ENCODE measurements around the gene CARS2. TPM values are rescaled to one million over a fixed set of nuclear protein-coding genes. Genes with fewer than 3 reads are reported as not detected.
A peak's percentile ranks its signal among the peaks of the same experiment; 100 is the strongest.

CARS2 gene
- total RNA-seq, 1 donor: 161 TPM

DNA sequence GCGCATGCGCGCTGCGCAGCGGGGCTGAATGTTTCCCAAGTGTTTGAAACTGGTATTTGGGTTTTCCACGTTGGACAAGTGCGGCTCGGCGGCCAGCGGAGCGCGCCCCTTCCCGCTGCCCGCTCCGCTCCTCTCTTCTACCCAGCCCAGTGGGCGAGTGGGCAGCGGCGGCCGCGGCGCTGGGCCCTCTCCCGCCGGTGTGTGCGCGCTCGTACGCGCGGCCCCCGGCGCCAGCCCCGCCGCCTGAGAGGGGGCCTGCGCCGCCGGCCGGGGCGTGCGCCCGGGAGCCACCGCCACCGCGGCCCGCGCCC is 7.7 kb upstream of the CARS2 start, which contains the start of gene ING1:
ING1 (plus strand) TSS at position 59 of the 311 bp plus-strand sequence. CDS start 450 bp downstream, outside the sequence.
- peaks cover 12% of the 10 kb centered on the region for H4K20me1 ChIP-seq (ENCODE audit: insufficient read depth, low read length)
- DNase-seq (ENCODE audit: insufficient read length, low spot score, missing footprints): no peak
- no peaks in the 10 kb centered on the region for H3K9me3 ChIP-seq (ENCODE audit: low read depth, low read length)
- H3K4me1 ChIP-seq (ENCODE audit: insufficient read depth, low read length): peaks cover 20% of the 10 kb centered on the region
- peak within 1 kb of the TSS; percentile 99 for H3K4me2 ChIP-seq (ENCODE audit: insufficient read depth, low read length)
- no peaks in the 10 kb centered on the region for H3K27me3 ChIP-seq (ENCODE audit: insufficient read depth, low read length)
- peak within 1 kb of the TSS; percentile 96 for H2AFZ ChIP-seq (ENCODE audit: low read length)
- H3K27ac ChIP-seq (ENCODE audit: low read depth, low read length): peak within 1 kb of the TSS; percentile 99
- peaks cover 40% of the 10 kb centered on the region for H3K79me2 ChIP-seq (ENCODE audit: insufficient read depth, low read length)
- peak within 1 kb of the TSS; percentile 98 for H3K4me3 ChIP-seq (ENCODE audit: insufficient read depth, low read length)
- no peaks in the 10 kb centered on the region for H3K36me3 ChIP-seq (ENCODE audit: insufficient read depth, low read length)
- TF ChIP-seq, protein P1, sequence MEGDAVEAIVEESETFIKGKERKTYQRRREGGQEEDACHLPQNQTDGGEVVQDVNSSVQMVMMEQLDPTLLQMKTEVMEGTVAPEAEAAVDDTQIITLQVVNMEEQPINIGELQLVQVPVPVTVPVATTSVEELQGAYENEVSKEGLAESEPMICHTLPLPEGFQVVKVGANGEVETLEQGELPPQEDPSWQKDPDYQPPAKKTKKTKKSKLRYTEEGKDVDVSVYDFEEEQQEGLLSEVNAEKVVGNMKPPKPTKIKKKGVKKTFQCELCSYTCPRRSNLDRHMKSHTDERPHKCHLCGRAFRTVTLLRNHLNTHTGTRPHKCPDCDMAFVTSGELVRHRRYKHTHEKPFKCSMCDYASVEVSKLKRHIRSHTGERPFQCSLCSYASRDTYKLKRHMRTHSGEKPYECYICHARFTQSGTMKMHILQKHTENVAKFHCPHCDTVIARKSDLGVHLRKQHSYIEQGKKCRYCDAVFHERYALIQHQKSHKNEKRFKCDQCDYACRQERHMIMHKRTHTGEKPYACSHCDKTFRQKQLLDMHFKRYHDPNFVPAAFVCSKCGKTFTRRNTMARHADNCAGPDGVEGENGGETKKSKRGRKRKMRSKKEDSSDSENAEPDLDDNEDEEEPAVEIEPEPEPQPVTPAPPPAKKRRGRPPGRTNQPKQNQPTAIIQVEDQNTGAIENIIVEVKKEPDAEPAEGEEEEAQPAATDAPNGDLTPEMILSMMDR (IDR thresholded peaks at IDR 0.05; ENCODE audit: extremely low read depth, low read depth, low read length): no peak

DNA sequence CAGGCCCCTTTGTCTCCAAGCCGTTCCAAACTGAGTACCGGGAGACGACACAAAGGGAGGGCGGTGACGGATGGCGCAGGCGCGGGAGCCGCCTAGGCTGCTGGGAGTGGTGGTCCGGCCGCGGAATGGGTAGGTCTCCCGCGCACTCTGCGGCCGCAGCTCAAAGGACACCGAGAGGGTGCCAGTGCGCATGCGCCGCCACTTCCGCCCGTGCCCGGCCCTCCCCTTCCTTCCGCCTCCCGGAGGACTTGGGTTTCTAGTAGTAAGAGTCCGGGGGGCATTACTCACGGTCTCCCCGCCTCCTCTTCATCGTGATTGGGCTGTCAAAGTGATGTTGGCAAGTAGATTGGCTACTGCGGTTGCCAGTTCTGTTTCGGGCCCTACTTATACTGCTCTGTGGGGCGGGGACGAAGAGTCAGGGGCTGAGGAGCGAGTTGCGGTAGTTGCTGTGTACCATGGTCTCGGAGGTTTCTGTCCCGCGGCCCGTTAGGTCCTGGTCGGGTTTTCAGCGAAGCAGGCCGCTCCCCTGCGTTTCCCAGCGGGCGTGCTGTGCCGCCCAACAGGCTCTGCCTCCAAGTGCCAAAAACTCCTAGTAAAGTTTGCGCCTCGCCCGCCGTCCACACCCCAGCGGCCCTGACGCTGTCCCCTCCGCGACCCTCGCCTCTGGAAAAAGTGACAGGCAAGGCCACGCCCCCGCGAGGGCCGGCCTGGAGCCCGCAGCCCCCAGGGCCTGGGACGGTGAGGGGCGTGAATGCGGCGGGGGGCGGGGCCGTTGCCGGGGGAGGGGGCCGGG is 7.1 kb upstream of the CARS2 start:
- TF ChIP-seq, protein P1 (IDR thresholded peaks at IDR 0.05; ENCODE audit: extremely low read depth, low read depth, low read length): no peak

DNA sequence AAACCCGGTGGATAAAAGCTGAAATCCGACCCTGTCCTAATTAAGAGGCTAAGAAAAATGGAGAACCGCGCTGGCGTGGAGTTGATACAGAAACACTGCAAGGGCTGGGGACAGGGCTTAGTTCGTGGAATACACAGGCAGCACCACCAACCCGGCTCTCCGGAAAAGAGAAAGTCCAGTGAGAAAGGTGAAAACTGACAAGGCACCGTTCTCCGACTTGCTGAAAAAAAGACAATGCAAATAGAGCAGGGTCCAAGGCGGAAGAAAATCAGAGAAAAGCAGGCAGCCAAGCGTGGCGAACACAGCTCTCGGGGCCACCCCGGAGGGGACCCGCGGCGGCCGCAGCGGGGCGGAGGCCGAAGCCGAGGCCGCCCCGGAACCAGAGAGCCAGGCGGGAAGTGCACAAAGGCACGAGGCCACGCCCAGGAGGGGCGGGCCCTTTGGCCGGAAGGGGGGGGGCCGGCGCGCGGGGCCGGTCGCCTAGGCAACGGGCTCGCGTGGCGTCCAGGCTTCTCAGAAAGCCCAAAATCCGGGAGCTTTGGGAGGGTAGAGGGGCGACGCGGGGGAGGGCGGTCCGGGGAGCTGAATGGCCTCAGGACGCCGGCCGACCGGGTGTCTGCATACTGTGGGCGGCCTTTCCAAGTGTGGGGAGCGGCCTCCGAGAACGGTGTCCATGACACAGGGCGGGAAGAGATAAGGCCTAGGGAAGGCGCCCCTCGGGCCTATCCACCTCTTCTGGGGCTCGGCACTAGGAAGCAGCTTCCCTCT is 6.3 kb upstream of the CARS2 start:
- H3K9me3 ChIP-seq (ENCODE audit: low read depth, low read length): no peaks in the 10 kb centered on the region
- peaks cover 28% of the 10 kb centered on the region for H3K79me2 ChIP-seq (ENCODE audit: insufficient read depth, low read length)
- peak overlapping the region; percentile 98 for H3K4me3 ChIP-seq (ENCODE audit: insufficient read depth, low read length)
- no peaks in the 10 kb centered on the region for H3K36me3 ChIP-seq (ENCODE audit: insufficient read depth, low read length)
- peak overlapping the region; percentile 99 for H3K27ac ChIP-seq (ENCODE audit: low read depth, low read length)
- peaks cover 11% of the 10 kb centered on the region for H3K4me1 ChIP-seq (ENCODE audit: insufficient read depth, low read length)
- H3K4me2 ChIP-seq (ENCODE audit: insufficient read depth, low read length): peak overlapping the region; percentile 99
- TF ChIP-seq, protein P1 (IDR thresholded peaks at IDR 0.05; ENCODE audit: extremely low read depth, low read depth, low read length): no peak
- peak overlapping the region; percentile 96 for H2AFZ ChIP-seq (ENCODE audit: low read length)
- no peaks in the 10 kb centered on the region for H3K27me3 ChIP-seq (ENCODE audit: insufficient read depth, low read length)
- peaks cover 12% of the 10 kb centered on the region for H4K20me1 ChIP-seq (ENCODE audit: insufficient read depth, low read length)
- peak; percentile 98 for DNase-seq (ENCODE audit: insufficient read length, low spot score, missing footprints)

More for the DNA sequence above, 7.1 kb upstream of the CARS2 start:
- Histone ChIP-seq H3K9me3 (ENCODE audit: low read depth, low read length) (no peaks in the 10 kb centered on the region), H3K4me2 (ENCODE audit: insufficient read depth, low read length) (peak overlapping the region; percentile 99), H3K36me3 (ENCODE audit: insufficient read depth, low read length) (no peaks in the 10 kb centered on the region), H3K27ac (ENCODE audit: low read depth, low read length) (peak overlapping the region; percentile 99), H3K4me3 (ENCODE audit: insufficient read depth, low read length) (peak overlapping the region; percentile 98), H3K27me3 (ENCODE audit: insufficient read depth, low read length) (no peaks in the 10 kb centered on the region), H2AFZ (ENCODE audit: low read length) (peak overlapping the region; percentile 96), H4K20me1 (ENCODE audit: insufficient read depth, low read length) (peaks cover 12% of the 10 kb centered on the region), H3K79me2 (ENCODE audit: insufficient read depth, low read length) (peaks cover 36% of the 10 kb centered on the region), H3K4me1 (ENCODE audit: insufficient read depth, low read length) (peaks cover 19% of the 10 kb centered on the region)
- DNase-seq (ENCODE audit: insufficient read length, low spot score, missing footprints): peak; percentile 100

Measured in osteoblast (primary cell).